ENCODE data around the gene SIGMAR1.

The SIGMAR1 gene

DNA sequence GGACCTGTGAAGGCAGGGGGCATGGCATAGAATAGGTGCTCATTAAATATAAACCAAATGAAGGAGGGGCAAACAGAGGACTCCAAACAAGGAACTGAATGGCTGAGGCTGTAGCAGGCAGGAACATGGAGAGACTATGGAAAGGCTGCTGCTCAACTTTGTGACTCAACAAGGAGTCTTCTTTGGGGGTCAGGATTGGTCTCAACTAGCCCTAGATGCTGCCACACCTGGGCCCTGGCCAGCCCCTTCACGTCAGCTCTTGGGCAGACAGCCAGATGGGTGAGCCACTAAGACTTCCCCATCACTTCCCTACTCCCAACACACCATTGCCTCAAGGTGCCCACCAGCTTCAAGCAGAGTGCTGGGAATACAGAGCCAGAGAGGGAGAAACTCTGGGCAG lies 36.7 kb downstream of the SIGMAR1 start:
- no peaks in the 10 kb centered on the region for H3K79me2 ChIP-seq (ENCODE audit: control insufficient read depth, insufficient read depth, low read length, unreplicated experiment)
- H3K36me3 ChIP-seq (ENCODE audit: insufficient read depth, low read length), result no peaks in the 10 kb centered on the region
- H3K4me1 ChIP-seq (ENCODE audit: control insufficient read depth, insufficient read depth, low read length, unreplicated experiment), result no peaks in the 10 kb centered on the region
- H2AFZ ChIP-seq (ENCODE audit: low read length, unreplicated experiment), result no peak overlapping the region
- peaks cover 13% of the 10 kb centered on the region; the same call in 1 of the 2 replicates for H3K27me3 ChIP-seq (ENCODE audit: insufficient read depth, low read length)
- H3K4me3 ChIP-seq (ENCODE audit: low read depth, low read length), result no peak overlapping the region
- no peak overlapping the region for H3K27ac ChIP-seq (ENCODE audit: low read depth, low read length)

DNA sequence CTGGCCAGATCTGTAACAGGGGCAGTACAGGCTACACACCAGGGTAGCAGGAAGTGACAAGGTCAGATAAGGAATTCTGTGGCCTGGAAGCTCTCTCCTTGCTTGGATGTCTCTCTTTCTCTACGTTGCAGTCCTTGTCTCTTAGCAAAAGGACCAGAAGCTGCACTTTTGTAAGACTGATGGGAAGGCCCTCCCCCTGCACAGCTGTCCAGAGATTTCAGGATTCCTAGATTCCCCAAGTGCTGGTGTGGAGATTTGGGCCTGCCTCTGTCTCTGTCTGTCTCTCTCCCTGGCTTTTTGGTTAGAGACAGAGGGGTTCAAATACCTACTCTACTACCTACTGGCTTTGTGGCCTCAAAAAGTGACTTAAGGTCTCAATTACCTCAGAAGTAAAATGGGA lies 38.0 kb downstream of the SIGMAR1 start:
- H3K4me3 ChIP-seq (ENCODE audit: low read depth, low read length), result no peak overlapping the region
- H3K27ac ChIP-seq (ENCODE audit: low read depth, low read length), result no peak overlapping the region
- peaks cover 11% of the 10 kb centered on the region; the same call in 1 of the 2 replicates for H3K27me3 ChIP-seq (ENCODE audit: insufficient read depth, low read length)
- no peaks in the 10 kb centered on the region for H3K79me2 ChIP-seq (ENCODE audit: control insufficient read depth, insufficient read depth, low read length, unreplicated experiment)
- no peak overlapping the region for H2AFZ ChIP-seq (ENCODE audit: low read length, unreplicated experiment)
- no peaks in the 10 kb centered on the region for H3K36me3 ChIP-seq (ENCODE audit: insufficient read depth, low read length)
- no peaks in the 10 kb centered on the region for H3K4me1 ChIP-seq (ENCODE audit: control insufficient read depth, insufficient read depth, low read length, unreplicated experiment)

DNA sequence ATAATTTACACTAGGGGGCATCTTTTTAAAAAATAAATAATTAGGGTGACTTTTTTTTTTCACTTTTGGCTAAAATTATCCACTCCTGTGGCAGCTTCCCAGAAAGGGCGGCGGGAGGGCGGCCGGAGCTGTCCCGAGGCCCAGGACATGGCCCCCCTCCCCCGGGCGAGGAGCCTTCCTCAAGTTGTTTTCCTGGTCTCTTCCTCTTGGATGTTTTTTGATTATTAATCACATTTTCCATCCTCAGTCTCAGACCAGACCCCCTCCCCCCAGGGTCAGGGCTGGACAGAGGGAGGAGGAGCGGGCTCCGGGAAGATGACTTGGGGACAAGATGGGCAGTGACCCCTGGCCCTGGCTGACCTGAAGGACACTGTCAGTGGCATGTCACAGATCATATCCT lies 43.4 kb downstream of the SIGMAR1 start:
- Histone ChIP-seq H3K4me3 (ENCODE audit: low read depth, low read length) (no peak overlapping the region), H3K27ac (ENCODE audit: low read depth, low read length) (no peak overlapping the region), H3K36me3 (ENCODE audit: insufficient read depth, low read length) (no peaks in the 10 kb centered on the region), H3K4me1 (ENCODE audit: control insufficient read depth, insufficient read depth, low read length, unreplicated experiment) (no peaks in the 10 kb centered on the region), H3K79me2 (ENCODE audit: control insufficient read depth, insufficient read depth, low read length, unreplicated experiment) (no peaks in the 10 kb centered on the region), H3K27me3 (ENCODE audit: insufficient read depth, low read length) (peaks cover 58% of the 10 kb centered on the region), H2AFZ (ENCODE audit: low read length, unreplicated experiment) (no peak overlapping the region)

DNA sequence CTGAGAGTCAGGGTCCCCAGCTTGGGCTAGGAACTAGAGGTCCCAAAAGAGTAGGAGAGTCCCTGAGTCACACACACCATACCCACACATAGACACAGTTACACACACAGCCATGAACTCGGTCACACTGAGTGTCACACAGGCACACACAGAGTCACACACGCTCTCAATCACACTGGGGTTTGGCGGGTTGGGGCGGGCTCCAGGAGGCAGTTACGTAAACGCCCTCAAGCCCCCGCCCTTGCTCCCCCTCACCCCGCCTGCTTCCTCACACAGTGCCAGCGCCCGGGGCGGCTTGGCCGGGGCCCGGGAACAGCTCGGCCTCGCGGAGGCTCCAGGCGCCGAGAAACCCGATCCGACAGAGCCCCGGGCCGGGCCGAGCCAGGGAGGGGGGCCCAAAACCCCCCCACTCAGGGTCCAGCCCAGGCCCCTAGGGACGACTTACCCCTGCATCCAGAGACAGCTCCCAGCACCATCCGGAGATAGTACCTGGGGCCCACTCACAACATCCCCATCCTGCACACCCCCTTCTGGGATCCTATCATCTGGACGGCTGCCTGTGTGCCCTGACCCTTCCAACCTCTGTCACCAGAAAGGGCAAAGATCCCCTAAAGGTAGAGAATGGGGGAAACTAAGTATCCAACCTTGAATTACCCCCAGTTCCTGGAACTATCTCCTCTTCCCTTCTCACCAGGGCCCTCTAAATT lies 44.5 kb downstream of the SIGMAR1 start:
- Histone ChIP-seq H3K79me2 (ENCODE audit: control insufficient read depth, insufficient read depth, low read length, unreplicated experiment) (no peaks in the 10 kb centered on the region), H3K36me3 (ENCODE audit: insufficient read depth, low read length) (no peaks in the 10 kb centered on the region), H3K27ac (ENCODE audit: low read depth, low read length) (no peak overlapping the region), H3K4me1 (ENCODE audit: control insufficient read depth, insufficient read depth, low read length, unreplicated experiment) (no peaks in the 10 kb centered on the region), H2AFZ (ENCODE audit: low read length, unreplicated experiment) (no peak overlapping the region), H3K27me3 (ENCODE audit: insufficient read depth, low read length) (peaks cover 69% of the 10 kb centered on the region), H3K4me3 (ENCODE audit: low read depth, low read length) (no peak overlapping the region)

DNA sequence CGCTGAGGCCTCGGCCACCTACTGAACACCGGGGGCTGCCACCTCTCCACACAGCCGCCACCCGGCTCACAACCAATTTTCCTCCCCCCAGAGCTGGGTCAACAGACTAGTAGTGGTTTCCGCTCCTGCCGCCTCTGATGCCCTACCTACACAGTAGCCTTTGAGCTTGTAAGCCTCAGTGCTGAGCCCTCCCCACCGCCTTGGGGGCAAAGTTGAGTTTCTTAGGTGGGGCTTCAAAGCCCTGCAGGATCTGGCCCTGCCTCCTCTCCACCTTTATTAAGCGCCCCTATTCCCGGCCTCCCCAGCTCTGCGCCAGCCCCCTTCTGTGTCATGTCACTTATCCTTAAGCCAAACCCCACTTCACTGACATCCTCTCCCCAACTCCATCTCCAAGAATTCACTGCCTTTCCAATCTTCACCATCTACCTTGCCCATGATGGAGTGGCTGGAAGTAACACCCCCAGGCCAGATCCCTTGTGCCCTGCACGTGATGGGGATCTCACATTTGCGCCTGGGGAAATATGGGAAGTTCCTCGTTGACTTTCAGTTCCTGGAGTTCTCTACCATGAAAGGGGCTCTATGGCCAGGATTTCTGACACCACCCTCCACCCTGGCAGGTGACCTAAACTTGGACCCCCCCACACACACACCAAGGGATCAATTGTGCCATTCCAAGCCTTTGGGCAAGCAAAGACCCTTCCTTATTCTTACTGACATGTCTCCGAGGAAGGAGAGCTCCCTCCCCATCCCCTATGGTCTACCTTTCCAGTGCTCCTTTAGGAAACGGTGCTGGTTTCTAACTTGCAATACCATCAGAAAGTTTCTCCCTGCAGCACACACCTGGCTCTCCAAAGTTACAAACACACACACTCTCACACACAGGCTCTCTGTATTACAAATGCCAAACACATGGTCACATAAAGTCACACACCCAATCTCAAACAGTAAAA lies 45.4 kb downstream of the SIGMAR1 start:
- Histone ChIP-seq H3K36me3 (ENCODE audit: insufficient read depth, low read length) (no peaks in the 10 kb centered on the region), H3K27me3 (ENCODE audit: insufficient read depth, low read length) (peaks cover 74% of the 10 kb centered on the region), H3K4me3 (ENCODE audit: low read depth, low read length) (no peak overlapping the region), H2AFZ (ENCODE audit: low read length, unreplicated experiment) (no peak overlapping the region), H3K79me2 (ENCODE audit: control insufficient read depth, insufficient read depth, low read length, unreplicated experiment) (no peaks in the 10 kb centered on the region), H3K27ac (ENCODE audit: low read depth, low read length) (no peak overlapping the region), H3K4me1 (ENCODE audit: control insufficient read depth, insufficient read depth, low read length, unreplicated experiment) (no peaks in the 10 kb centered on the region)

DNA sequence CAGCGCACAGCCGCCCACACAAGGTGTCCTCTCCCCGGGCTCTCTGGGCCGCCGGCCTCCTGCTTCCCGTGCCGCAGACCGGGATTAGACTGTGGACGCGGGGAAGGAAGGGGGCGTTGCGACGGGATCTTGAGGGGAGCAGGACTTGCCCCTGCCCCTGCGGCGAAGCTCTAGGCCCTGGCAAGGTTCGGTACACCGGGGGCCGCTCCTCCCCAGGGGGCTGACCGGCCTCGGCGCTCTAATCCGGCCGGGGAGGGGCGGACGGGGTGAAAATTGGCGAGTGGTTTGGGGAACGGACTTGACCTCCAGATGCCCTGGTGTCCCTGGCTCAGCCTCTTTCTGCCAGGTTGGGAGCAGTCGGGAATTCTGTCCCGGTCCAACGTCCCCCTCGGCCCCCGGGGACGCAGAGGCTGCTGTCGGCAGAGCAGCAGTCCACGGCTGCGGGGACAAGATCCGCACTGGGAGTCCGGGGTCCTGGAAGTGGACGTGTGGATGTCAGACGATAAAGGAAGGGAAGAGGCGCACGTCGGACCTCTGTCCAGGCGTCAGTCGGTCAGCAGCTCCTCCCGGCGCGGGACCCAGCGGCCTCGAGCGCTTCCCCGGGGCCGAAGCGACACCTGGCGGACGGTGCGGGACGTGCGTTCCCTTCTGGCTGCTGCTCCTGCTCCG lies 46.2 kb downstream of the SIGMAR1 start:
- Histone ChIP-seq H3K27ac (ENCODE audit: low read depth, low read length) (no peak overlapping the region), H2AFZ (ENCODE audit: low read length, unreplicated experiment) (no peak overlapping the region), H3K4me1 (ENCODE audit: control insufficient read depth, insufficient read depth, low read length, unreplicated experiment) (no peaks in the 10 kb centered on the region), H3K79me2 (ENCODE audit: control insufficient read depth, insufficient read depth, low read length, unreplicated experiment) (no peaks in the 10 kb centered on the region), H3K36me3 (ENCODE audit: insufficient read depth, low read length) (no peaks in the 10 kb centered on the region), H3K27me3 (ENCODE audit: insufficient read depth, low read length) (peaks cover 82% of the 10 kb centered on the region), H3K4me3 (ENCODE audit: low read depth, low read length) (peak overlapping the region; percentile 52)

DNA sequence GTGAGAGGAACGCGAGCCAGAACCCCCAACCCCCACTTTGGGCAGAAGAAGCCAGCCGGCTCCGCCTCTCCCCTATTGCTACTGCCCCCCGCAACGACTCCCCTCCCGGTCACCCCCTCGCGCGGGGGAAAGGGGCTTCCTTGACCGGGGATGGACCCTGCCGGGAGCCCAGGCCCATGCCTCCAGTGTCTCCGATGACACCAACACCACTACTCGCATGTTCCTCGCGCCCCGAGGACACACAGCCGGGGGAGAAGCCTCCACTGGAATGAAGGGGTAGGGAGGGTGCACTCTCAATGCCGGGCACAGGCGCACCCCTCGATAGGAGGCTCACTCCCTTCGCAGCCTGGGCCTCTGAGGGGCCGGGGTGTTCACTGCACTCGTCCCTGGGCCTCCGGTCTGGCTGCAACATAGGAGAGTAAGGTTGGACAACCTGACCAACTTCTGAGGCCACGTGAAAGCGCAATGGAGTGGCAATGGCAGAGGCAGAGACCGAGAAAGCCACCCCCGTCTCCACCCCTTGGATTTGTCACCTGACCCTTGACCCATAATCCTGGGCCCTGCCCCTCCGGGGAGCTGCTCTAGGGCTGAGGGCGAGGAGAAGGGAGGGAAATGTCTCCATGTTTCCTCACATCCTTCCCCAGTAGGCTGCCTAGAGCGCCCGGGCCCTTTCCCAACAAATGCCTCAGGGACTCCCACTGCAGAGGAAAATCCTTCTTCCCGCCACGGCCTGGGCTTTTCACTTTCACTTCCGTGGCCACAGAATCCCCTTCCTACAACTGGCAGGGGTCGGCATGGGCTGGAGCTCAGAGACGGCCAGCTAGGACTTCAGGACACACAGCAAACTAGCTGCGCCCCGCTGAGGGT lies 47.0 kb downstream of the SIGMAR1 start:
- peaks cover 90% of the 10 kb centered on the region for H3K27me3 ChIP-seq (ENCODE audit: insufficient read depth, low read length)
- no peak overlapping the region for H2AFZ ChIP-seq (ENCODE audit: low read length, unreplicated experiment)
- H3K4me1 ChIP-seq (ENCODE audit: control insufficient read depth, insufficient read depth, low read length, unreplicated experiment), result no peaks in the 10 kb centered on the region
- peak overlapping the region; percentile 52 for H3K4me3 ChIP-seq (ENCODE audit: low read depth, low read length)
- no peaks in the 10 kb centered on the region for H3K79me2 ChIP-seq (ENCODE audit: control insufficient read depth, insufficient read depth, low read length, unreplicated experiment)
- H3K27ac ChIP-seq (ENCODE audit: low read depth, low read length), result no peak overlapping the region
- no peaks in the 10 kb centered on the region for H3K36me3 ChIP-seq (ENCODE audit: insufficient read depth, low read length)

DNA sequence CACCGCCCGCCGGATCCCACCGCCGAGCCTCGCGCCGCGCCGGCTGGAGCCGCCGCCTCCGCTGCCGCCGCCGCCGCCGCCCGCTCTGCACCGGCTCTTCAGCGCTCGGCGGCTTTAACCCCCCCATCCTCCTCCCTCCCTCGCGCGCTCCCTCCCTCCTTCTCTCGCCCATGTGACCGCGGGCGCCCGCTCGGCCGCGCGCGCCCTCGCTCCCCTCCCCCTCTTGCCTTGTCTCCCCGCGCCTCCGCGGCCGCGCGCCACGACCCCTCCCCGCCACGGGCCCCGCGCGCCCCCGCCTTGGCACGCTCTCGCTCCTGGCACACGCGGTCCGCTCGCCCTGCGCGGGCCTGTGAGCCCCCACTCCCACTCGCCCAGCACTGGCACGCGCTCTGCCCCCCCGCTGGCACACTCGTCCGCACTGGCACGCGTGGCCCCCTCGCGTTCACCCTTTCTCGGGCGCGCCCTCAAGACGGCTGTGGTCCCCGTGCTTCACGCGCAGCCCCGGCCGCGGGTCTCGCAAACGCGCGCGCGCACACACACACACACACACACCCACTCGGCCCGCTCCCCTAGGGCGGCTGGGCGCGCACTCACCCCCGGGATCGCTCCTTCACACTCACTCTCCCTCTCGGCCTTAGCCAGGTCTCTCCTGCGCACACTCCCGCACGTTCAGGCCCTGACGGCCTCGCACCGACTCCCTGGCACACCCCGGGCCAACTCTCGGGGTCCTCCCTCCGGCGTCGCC lies 47.8 kb downstream of the SIGMAR1 start, which contains the start of gene CNTFR:
Gene CNTFR, minus strand, starts transcription at position 89 of the 745 bp plus-strand sequence. CDS start 20,743 bp downstream, outside the sequence.
- Histone ChIP-seq H3K27me3 (ENCODE audit: insufficient read depth, low read length) (peaks cover 94% of the 10 kb centered on the region), H3K79me2 (ENCODE audit: control insufficient read depth, insufficient read depth, low read length, unreplicated experiment) (no peaks in the 10 kb centered on the region), H3K4me1 (ENCODE audit: control insufficient read depth, insufficient read depth, low read length, unreplicated experiment) (no peaks in the 10 kb centered on the region), H3K27ac (ENCODE audit: low read depth, low read length) (no peak within 1 kb of the TSS), H3K36me3 (ENCODE audit: insufficient read depth, low read length) (no peaks in the 10 kb centered on the region), H3K4me3 (ENCODE audit: low read depth, low read length) (peak within 1 kb of the TSS; percentile 65), H2AFZ (ENCODE audit: low read length, unreplicated experiment) (peak within 1 kb of the TSS; percentile 48)

DNA sequence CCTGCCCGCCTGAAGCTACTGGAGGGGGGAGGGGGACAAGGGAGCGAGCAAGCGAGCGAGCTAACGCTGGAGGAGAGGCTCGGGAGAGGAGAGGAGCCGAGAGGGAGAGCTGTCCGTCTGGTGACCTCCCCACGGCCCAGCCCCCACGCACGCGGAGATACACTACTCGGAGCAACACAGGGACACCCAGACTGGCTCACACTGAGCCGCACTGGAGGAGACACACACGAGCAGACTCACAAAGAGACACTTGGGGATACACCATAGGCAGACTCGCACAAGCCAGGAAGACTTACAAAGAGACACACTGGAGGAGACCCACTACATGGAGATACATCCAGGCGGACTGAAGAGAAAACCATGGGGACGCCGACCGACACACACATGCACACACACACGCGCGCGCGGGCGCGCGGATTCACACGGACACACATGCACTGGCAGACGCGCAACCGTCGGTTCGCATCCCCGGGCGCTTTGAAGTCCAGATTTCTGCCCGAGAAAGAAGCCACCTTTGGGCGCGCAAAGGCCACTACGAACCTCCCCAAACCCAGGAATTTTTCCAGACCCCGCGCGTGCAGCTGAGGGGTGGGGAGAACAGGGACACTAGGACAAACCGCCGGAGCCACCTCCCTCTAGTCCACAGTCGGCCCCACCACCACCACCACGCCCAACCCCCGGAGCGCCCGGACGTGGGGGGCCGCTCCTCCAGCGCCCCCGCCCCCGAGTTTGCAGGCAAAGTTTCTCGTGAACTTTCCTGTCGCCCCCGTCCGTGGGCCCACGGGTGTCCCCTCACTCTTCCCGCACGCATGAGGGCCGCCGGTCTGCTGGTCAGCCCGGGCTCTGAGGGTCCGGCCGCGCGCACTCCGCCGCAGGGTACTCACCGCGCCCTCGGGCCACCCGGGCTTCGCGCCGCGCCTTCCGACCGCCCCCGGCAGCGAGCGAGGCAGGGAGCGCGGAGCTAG lies 48.6 kb downstream of the SIGMAR1 start:
- Histone ChIP-seq H3K27ac (ENCODE audit: low read depth, low read length) (no peak overlapping the region), H3K27me3 (ENCODE audit: insufficient read depth, low read length) (peaks cover 97% of the 10 kb centered on the region), H3K36me3 (ENCODE audit: insufficient read depth, low read length) (no peaks in the 10 kb centered on the region), H3K4me3 (ENCODE audit: low read depth, low read length) (peak overlapping the region; percentile 25; the same call in 1 of the 2 replicates), H3K79me2 (ENCODE audit: control insufficient read depth, insufficient read depth, low read length, unreplicated experiment) (no peaks in the 10 kb centered on the region), H3K4me1 (ENCODE audit: control insufficient read depth, insufficient read depth, low read length, unreplicated experiment) (no peaks in the 10 kb centered on the region), H2AFZ (ENCODE audit: low read length, unreplicated experiment) (no peak overlapping the region)
